HCT116 (cell line): ENCODE data around the gene FAM50B.

ENCODE experiments used
- CTCF ChIP-seq, 3 experiments: fragments of 200-600 bp in 1 of 3; sonication (generic) in 1 of 3; IDR thresholded peaks in 2 of 3; conservative IDR thresholded peaks in 1 of 3; 2 replicates each; pipeline ENCODE4 v1.5.1; 2012 to 2017; ENCODE audit warnings: low read depth in 2 of 3, low read length in 2 of 3, antibody characterized with exemption in 1 of 3, borderline replicate concordance in 1 of 3, control low read depth in 1 of 3, mild to moderate bottlenecking in 1 of 3, mixed read lengths in 1 of 3, mixed run types in 1 of 3, moderate library complexity in 1 of 3; ENCODE audit not compliant: insufficient read depth in 1 of 3
- EZH2 ChIP-seq: fragments of 200-600 bp; sonication (generic); IDR thresholded peaks from 2 replicates; pipeline ENCODE4 v1.6.1; 2017; ENCODE audit warnings: antibody characterized with exemption, mixed run types
- FOSL1 ChIP-seq: IDR thresholded peaks from 2 replicates; pipeline ENCODE4 v1.6.1; 2012; ENCODE audit warnings: low read depth
- POLR2AphosphoS5 ChIP-seq: IDR thresholded peaks from 2 replicates; pipeline ENCODE4 v1.6.1; 2011; ENCODE audit warnings: mild to moderate bottlenecking, low read depth, low read length, moderate library complexity
- REST ChIP-seq: IDR thresholded peaks from 2 replicates; pipeline ENCODE4 v1.6.1; 2012; ENCODE audit warnings: low read depth
- TCF7L2 ChIP-seq: IDR thresholded peaks from 2 replicates; pipeline ENCODE4 v1.7.0; 2011; ENCODE audit warnings: borderline replicate concordance, inconsistent platforms; ENCODE audit not compliant: insufficient read depth, insufficient read length; ENCODE audit errors: extremely low read depth
- YY1 ChIP-seq: IDR thresholded peaks from 2 replicates; pipeline ENCODE4 v1.6.1; 2011; ENCODE audit warnings: low read length, low read depth, moderate library complexity, mild to moderate bottlenecking; ENCODE audit not compliant: insufficient replicate concordance; ENCODE audit errors: extremely low read depth
- ZNF274 ChIP-seq: fragments of 200-500 bp; sonication (Bioruptor generic); IDR thresholded peaks from 2 replicates; pipeline ENCODE4 v1.6.1; 2014; ENCODE audit warnings: mild to moderate bottlenecking, low read depth, low read length, inconsistent platforms
- TF ChIP-seq, protein P1 (sequence below): IDR thresholded peaks from 2 replicates; pipeline ENCODE4 v1.6.1; 2012

GRCh38 chr6:3871939-3872338 is 22.8 kb downstream of the FAM50B start:
- TF ChIP-seq REST (no peak), POLR2AphosphoS5 (no peak), EZH2 (no peak), CTCF (IDR thresholded peaks at IDR 0.05 in 2 of 3, conservative IDR thresholded peaks at IDR 0.05 in 1 of 3; ENCODE audit: borderline replicate concordance in 1 of 3, insufficient read depth in 1 of 3, low read depth in 2 of 3, low read length in 2 of 3) (no peak), TCF7L2 (no peak), FOSL1 (no peak), ZNF274 (no peak), YY1 (no peak)
- TF ChIP-seq, protein P1, sequence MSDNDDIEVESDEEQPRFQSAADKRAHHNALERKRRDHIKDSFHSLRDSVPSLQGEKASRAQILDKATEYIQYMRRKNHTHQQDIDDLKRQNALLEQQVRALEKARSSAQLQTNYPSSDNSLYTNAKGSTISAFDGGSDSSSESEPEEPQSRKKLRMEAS = no peak
